GM18526 (cell line): Measurements from ENCODE around the gene RHPN2.

ENCODE experiments used
- POLR2A ChIP-seq: IDR thresholded peaks from 3 replicates; pipeline ENCODE4 v1.6.1; 2011; ENCODE audit not compliant: insufficient read length; ENCODE audit errors: extremely low read depth

RHPN2 gene

GRCh38 chr19:33048806-33049676, 15.6 kb downstream of the RHPN2 start:
- TF ChIP-seq POLR2A = no peak

- no peak for TF ChIP-seq POLR2A
These were observed 17.3 kb downstream of the RHPN2 start for GRCh38 chr19:33047422-33047821.

GRCh38 chr19:33040994-33041827, 23.5 kb downstream of the RHPN2 start:
- TF ChIP-seq POLR2A = no peak

- TF ChIP-seq POLR2A = no peak
These were observed 24.9 kb downstream of the RHPN2 start for GRCh38 chr19:33039815-33040214.

- TF ChIP-seq POLR2A = no peak
These were observed 25.5 kb downstream of the RHPN2 start for GRCh38 chr19:33039108-33039599.

GRCh38 chr19:33035461-33035860, 29.2 kb downstream of the RHPN2 start:
- no peak for TF ChIP-seq POLR2A

- no peak for TF ChIP-seq POLR2A
These were observed 32.4 kb downstream of the RHPN2 start for GRCh38 chr19:33032218-33032781.

GRCh38 chr19:33029746-33030303, 34.9 kb downstream of the RHPN2 start:
- no peak for TF ChIP-seq POLR2A

GRCh38 chr19:33024398-33024797, 40.3 kb downstream of the RHPN2 start:
- no peak for TF ChIP-seq POLR2A

- no peak for TF ChIP-seq POLR2A
These were observed 42.1 kb downstream of the RHPN2 start for GRCh38 chr19:33022472-33023116.

- no peak for TF ChIP-seq POLR2A
These were observed 56.0 kb downstream of the RHPN2 start for GRCh38 chr19:33008738-33009137.

- no peak for TF ChIP-seq POLR2A
These were observed 59.2 kb downstream of the RHPN2 start for GRCh38 chr19:33005440-33005839.

GRCh38 chr19:33000910-33001309, 63.8 kb downstream of the RHPN2 start:
- TF ChIP-seq POLR2A = no peak

GRCh38 chr19:33000510-33000909, 64.2 kb downstream of the RHPN2 start:
- TF ChIP-seq POLR2A = no peak

- no peak for TF ChIP-seq POLR2A
These were observed 66.0 kb downstream of the RHPN2 start for GRCh38 chr19:32998722-32999121.
